Measurements from ENCODE around the gene CAPN5.

DNA sequence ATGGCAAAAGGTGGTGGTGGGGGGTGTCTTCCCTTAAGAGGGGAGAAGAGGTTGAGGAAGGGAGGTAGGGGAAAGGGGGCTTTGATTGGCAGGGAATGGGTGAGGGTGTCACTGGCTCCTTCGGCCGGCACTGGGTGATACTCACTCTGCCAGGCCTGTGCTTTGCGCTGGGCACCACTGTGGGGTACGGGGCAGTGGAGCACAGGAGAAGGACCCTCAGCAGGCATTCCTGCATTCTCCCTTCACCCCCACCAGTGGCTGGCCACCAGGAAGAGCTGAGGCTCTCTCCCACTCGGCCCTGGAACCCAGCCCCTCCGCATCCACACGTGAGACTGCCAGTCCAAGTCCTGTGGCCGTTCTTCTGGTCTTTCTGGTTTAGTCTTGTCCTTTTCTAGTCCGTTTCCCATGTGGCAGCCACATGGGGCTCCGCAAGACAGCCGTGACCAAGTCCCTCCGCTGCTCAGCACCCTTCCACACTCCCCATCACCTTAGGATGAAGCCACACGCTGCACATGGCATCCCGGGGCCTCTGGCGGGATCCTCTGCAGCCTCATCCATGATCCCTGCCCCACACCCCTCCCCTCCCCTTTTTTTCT, 8.0 kb downstream of the CAPN5 start:
- TF ChIP-seq EZH2 (IDR thresholded peaks at IDR 0.05), result no peak
- no peak for TF ChIP-seq CTCF (IDR thresholded peaks at IDR 0.05)
- TF ChIP-seq EZH2phosphoT487 (IDR thresholded peaks at IDR 0.05), result no peak

All from neural progenitor cell (in vitro differentiated cells).